Hematopoietic multipotent progenitor cell treated with erythropoietin and hydrocortisone succinate and interleukin-3 and kit ligand, for 4 days (in vitro differentiated cells): ENCODE results near the gene DCPS.
"Not testable (repeated sequence)": the region's sequence is repeated elsewhere in the genome, so short reads cannot be mapped to it uniquely, and the experiment has no call there.

Experiments
- DNase-seq: peaks from one replicate; pipeline ENCODE4 v3.0.0-alpha.2; 2015

The DCPS gene

DNA sequence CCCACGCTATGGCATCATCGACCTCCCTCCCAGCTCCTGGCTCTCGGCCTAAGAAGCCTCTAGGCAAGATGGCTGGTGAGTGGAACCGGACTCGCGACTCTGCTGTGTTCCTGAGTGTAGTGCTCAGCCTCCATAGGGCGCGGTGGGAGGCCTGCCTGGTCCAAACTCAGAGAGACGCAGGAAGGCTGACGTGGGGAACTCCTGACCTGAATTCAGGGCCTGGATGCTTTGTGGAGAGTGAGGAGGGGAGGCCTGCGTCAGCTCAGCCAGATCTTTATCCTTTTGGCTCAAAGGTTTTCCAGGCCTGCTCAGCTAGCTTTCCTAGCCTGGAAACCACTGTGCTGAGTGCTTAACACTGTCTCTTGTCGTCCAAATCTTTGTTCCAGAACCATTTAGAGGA lies 13.0 kb upstream of the DCPS start:
- DNase-seq, result no peak

DNA sequence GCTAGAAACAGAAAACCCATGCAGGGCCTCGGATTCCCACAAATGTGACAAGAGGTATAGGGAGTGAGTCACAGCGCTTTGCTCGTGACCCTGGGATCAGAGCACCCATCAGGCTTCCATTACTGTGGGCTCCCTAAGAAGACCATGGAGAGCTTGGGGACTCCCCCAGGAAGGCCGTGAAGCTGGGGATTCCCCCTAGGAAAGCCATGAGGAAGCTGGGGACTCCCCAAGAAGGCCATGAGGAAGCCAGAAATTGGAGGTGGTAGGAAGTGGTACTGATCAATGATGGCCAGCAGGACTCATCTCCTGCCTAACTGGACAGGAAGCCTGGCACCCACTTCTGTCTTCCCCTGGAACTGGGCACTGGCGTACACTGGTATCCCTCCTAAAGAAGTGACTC lies 10.1 kb upstream of the DCPS start:
- no peak for DNase-seq

DNA sequence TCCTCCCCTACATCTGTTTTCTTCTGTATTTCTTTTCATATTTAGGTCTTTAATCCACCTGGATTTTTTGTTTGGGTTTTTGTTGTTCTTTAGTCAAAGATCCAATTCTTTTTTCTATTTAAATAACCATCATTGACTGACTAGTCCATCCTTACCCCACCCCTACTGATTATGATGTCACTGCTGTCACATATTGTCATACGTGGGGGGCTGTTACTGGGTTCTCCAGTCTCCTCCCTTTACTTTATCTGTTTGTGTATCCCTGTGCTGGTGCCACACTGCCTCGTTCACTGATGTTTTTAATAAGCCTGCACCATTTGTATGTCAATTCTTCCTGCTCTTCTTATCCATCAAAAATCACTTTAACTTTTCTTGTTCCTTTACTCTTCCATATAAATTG lies 6.9 kb upstream of the DCPS start:
- no peak for DNase-seq

DNA sequence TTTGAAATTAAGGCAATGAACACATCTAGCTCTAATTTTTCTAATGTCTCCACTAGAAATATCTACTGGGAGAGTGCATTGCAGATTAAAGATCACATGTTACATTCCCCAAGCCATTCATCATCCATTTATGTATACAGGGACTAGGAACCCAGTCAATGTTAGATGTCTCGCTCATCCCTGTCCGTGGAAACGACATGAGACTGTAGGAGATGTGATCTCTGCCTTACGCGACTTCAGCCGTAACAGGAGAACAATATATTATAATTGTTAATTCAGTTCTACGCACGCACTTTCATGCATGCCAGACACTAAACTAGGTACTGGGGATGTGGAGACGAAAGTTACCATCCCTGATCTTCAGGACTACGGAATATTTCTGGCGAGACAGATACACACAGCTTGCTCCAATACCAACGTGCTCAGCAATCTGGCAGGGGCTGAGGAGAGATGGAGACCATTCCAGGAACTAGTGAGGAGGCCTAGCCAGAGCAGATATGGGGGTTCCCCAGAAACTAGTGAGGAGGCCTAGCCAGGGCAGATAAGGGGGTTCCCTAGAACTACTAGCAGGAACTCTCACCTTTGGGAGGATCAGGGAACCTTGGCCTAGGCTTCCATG lies 706 bp downstream of the DCPS start:
- peak; percentile 25 for DNase-seq

DNA sequence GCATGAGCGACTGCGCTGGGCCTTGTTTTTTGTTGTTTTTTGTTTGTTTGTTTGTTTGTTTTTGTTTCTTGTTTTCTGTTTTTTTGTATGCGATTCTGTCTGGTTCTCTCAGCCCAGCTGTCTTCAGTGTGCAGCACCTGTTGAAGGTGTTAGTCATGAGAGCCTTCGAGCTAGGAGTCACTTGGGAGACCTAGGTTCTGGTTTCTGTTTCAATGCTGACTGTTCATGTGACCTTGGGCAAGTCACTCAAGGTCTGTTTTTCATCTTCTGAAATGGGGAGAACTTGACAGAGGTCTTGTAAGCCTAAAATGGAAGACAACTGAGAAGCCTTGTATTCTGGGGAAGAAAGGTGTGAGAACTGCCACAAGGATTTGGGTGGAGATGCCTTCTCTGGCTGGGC lies 1.8 kb downstream of the DCPS start:
- DNase-seq, result no peak

DNA sequence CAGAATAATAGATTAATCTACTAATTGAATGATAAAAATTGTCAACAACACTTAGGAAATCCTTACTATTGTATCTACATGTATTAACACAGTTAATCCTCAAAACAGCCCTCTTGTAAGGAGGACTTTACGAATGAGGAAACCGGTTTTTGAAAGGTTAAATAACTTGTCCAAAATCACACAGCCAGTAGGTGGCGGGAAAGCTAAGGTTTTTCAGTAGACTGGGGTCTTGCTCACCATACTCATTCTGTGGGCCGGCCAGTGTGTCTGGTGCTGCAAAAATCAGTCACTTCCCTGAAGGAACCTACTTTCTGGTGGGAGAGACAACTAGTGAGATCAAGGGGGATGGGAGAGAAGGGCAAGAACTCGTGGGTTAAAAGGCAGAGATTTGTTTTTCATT lies 3.8 kb downstream of the DCPS start:
- DNase-seq, result peak; percentile 90

DNA sequence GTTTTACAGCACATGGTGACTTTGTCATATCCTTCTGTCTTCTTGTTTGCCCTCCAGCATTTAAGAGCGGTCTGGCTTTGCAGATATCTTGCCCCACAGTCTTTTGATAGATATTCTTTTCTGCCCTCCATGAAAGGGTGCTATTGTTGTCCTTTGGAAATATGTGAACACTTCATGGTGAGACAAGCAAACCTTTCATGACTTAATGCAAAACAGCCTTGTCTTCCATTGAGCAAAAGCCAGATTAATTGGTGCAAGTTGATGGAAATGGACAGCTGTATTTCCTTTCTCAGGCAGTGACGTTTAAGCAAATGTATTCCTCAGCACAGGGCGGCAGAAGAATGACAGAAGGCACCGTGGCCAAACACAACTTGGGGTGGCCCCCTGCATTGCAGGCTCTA lies 4.4 kb downstream of the DCPS start:
- no peak for DNase-seq

DNA sequence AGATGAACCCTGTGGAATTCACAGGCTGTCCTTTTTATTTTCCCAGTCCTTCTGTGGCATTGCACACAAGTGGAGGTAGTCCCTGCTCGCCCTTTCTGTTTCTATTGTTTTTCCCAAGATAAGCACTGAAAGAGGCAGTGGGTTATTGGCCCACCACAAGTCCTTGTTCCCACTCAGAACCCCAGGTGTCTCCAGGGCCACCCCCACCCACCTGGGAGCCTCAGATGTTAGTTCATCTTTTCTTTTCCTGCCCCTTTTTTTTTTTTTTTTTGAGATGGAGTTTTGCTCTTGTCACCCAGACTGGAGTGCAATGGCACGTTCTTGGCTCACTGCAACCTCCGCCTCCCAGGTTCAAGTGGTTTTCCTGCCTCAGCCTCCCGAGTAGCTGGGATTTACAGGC lies 4.9 kb downstream of the DCPS start:
- not testable (repeated sequence) for DNase-seq

DNA sequence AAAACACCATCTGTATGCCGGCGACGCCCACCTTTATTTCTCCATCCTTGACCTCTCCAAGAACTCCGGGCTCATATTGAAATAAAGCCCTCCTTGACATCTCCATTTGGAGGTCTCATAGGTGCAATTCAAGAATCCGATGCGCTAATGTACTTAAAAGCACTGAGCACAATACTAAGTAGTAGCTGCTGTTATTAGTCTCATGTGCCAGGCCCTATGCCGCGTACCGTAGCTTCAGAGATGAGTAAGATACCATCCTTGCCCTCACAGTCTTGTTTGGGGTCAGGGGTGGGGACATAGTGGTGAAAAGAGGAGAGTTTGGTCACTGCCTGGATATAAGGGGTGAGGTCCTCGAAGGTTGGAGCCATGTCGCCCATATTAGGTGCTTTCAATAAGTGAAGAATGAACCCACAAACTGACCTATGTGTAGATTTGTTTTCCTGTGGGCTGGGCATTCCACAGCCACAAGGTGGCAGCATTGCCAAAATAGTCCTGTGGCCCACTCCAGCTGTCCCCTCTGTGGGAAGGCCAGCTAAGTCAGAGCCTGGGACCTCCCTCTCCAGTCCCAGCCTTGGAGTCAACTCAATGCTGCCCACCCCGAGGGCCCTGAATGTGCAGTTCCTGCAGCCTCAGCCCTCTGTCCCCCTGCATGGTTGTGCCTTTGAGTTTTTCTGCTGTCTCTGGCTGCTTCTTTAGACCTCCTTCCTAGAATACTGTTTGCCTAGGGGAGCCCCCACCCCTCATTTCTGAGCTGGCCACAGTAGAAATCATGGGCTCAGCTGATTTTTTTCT lies 6.5 kb downstream of the DCPS start:
- peak; percentile 90 for DNase-seq

DNA sequence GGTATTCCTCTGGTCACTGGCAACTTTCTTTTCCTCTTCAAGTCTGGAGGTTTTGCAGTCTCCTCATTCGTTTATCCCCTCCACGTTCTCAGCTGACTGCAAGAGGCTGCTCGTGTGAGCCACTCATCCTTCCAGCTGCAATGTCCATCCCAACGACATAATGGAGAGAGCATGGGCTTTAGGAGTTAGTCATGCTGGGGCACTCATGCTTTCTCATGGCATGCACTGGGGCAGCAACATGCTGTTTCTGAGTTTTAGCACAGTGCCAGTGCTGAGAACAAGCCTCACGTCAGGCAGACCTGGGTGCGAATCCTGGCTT lies 7.1 kb downstream of the DCPS start:
- no peak for DNase-seq

DNA sequence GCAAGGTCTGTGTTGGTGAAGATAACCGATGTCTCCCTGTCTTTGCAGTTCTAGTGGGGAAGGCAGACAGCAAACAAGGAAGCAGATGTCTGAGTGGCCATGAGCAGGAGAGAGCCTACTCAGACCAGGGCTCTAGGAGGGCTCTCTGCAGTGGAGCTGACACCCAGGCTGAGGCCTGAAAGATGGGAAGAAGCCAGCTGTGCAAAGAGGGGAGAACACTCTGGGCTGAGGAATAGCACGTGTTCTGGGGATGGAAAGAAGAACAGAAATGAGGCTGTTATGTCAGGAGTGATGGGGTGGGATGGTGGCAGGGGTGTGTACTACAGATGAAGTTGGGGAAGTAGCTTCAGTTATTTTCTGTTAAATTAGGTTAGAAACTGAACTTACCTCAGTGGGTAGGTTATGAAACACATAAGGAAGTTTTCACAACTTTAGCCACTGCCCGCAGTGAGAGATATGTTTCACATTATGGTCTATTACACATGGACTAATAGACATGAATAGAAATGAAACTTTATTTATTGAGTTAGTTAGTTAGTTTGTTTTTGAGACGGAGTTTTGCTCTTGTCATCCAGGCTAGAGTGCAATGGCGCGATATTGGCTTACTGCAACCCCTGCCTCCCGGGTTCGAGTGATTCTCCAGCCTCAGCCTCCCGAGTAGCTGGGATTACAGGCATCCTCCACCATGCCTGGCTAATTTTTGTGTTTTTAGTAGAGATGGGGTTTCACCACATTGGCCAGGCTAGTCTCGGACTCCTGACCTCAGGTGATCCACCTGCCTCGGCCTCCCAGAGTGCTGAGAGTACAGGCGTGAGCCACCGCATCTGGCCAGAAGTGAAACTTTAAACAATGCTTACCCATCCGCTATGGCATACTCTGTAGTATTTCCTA lies 7.8 kb downstream of the DCPS start:
- peak; percentile 86 for DNase-seq

DNA sequence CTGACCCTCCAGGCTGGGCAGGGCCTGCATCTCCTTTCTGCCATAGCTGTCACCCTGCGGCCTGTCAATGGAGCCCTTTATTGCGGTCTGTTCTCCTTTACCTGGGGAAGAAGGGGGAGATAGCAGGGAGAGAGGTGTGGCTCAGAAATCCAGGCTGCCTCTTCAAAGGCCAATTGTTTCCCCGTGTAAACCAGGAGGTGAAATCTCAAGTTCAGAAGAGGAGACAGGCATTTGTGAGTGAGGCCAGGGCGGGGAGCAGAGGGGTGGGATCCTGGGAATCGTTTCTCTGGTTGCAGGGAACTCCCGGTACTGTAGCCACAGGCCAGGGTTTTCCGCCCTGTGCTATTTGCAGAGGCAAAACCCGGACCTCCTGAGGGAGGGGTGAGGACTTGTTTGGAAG lies 9.1 kb downstream of the DCPS start:
- no peak for DNase-seq

DNA sequence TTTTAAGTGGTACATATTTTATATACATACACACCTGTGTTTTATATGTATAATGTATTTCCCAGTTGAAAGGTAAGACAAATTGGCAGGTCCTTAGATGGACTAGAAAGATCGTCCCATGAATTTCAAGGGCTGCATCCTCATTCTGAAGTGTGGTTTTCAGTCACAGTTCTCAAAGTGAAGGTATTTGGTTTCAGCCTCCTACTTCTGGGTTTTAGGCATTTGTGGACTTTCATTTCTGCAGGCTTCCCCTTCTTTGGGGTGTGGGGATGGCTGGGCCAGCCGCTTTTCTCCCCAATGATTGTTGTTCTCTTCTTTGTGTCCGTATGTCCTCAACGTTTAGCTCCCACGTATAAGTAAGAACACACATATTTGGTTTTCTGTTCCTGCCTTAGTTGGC lies 10.0 kb downstream of the DCPS start:
- no peak for DNase-seq

DNA sequence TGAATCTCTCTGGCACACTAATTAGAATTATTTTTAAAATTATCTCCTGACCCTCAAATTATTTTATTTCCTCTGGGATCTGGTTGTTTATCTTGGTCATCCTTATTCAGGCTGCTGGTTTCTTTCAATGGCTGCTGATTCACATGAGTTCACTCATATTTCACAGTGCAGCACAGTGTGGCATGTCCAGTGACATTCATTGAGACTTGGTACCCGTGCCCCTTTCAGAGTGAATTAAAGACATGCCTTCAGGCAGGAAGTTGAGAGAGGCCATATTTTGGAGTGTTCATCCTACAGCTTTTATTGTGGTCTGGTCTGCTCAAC lies 13.5 kb downstream of the DCPS start:
- DNase-seq, result no peak

DNA sequence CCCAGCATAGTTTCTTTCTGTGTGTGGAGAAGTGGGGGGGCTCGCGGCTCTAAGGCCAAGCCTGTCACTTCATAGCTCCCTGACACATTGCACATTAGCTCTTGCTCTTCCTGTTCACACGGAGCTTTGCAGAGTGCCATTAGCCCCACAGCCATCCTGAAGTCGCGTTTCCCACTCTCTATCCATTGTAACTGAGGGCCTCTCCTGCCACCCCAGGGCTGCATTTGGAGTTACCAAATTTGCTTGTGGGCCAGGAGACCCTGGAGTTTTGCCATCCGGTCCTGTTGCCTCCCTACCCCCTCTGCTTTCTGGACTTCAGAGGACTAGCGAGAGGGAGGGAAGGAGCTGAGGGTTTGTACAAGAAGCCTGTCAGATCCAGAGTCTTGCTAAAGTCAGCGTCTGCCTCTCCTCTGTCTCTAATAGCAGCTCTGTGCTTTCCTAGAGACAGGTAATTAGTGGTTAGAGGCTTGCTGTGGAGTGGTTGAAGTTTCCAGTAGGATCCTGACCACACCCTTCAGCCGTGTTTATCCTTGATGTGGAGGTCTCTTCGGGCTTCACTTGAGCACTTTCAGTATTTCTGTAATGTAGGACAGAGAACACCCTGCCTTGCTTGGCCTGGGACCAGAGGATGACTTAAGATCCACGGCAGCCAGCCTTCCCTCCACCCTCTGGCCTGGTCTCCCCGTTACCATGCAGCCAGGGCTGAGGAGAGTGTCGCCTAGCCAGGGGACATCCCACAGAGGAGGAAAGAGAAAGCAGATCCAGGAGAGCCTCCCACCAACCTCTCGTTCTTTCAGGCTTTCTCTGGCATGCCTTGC lies 14.1 kb downstream of the DCPS start:
- peak; percentile 67 for DNase-seq

DNA sequence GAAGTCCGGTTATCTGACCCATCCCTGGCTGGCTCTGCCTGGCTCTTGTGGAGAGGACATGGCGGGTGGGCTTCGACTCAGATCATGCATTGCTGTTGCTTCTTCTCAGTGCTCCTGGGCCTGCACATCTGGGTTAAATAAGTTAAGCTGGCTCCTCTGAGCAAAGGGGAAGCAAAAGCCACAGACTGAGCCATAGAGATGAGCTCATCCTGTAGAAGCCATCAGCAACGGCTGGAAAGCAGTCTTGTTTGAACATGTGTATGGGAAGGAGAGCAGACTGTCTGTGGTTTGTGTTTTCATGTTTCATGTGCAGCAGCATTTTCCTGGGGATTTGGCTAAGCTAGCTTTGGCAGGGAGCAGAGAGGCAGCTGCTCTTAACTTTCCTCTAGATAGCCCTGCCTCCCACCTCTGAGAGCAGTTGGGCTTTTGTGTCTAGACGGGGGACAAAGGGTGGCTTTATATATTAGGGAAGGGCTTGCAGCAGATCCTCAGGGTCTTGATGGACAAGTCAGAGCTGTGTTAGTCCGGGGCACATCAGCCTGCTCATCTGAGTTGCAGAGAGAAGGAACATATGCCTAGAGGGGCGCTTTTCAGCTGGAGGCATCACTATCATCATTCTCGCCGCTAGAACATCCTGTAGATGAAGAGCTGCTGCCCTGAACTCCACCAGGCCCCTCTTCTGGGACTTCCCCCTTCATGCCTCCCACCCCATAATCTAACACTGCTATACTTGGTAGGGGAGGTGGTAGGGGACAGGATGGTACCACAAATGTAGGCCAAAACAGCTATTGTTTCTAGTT lies 14.9 kb downstream of the DCPS start:
- DNase-seq, result peak; percentile 91

DNA sequence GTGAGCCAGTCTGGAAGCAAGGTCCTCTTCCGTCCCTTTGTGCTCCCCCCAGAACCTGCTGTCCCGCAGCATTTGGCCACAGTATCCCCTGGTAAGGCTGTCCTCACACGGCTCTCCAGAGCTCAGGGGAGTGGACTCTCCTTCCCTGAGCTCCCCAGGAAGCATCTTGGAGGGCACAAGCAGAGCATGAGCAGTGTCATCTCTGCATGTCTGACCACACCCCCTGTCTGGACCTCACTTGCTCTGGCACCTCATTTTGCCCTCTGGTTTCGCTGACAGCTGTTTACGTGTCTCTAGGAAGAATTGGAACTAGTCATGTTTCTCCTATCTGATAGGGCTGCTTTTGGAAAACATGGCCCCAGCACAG lies 15.5 kb downstream of the DCPS start:
- DNase-seq, result no peak

DNA sequence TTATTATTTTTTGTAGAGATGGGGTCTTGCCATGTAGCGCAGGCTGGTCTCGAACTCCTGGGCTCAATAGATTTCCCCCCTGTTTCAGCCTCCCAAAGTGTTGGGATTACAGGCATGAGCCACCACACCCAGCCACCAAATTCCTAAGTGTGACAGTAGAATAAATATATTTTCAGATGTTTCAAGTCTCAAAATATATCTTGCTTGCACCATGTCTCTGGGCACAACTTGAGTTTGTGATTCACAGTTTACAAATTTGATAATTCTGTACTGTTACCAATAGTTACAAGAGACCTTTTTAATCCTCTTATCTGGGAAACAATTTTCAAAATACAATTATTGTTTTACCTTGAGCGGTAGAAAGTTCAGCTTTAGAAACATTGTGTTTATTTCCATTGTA lies 19.1 kb downstream of the DCPS start:
- no peak for DNase-seq

DNA sequence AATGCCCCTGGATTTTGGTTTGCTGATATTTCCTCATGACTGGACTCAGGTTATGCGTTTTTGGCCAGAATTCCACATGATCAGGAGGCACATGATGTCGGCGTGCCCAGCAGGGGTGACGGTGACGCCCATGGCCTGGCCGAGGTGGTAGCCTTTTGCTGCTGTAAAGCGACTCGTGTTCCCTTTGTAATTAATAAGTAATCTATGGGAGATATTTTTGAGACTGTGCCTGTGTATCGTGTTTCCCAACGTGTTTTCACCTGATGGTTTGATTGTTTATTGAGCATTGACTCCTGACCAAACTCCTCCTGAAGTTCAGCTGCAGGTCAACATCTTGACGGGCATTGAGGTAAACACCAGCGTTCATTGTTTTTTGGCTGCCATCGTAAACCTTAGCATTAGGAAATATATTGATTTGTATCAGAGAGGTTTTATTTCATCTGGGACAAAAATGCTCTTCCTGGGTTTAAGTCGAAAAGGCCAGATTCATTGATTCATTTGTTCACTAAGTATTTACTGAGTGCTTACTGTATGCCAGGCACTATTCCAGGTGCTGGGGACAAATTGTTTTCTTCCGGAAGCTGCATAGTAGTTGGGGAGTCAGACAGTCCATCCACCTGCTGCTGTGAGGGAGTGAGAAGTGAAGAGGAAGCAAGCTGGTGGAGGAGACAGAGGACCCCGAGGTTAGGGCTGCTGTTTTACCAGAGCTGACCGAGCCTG lies 23.6 kb downstream of the DCPS start:
- DNase-seq, result no peak

DNA sequence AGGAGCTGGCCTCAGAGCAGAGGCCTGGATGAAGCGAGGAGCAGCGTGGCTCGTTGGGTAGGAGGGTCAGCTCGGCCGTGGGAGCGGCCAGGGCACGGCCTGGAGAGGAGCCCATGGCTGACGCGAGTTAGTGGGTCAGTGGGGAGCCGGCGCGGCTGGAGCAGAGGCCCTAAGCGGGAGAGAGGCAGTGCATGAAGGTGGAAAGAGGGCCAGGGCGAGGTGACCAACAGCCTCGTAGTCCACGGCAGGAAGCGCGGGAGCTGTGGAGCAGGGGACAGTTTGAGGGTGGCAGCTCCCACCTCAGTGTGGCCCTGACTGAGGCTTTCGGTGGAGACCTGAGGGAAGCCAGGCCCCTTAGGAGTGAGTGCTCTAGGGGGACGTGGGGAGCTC lies 24.1 kb downstream of the DCPS start:
- DNase-seq, result no peak

DNA sequence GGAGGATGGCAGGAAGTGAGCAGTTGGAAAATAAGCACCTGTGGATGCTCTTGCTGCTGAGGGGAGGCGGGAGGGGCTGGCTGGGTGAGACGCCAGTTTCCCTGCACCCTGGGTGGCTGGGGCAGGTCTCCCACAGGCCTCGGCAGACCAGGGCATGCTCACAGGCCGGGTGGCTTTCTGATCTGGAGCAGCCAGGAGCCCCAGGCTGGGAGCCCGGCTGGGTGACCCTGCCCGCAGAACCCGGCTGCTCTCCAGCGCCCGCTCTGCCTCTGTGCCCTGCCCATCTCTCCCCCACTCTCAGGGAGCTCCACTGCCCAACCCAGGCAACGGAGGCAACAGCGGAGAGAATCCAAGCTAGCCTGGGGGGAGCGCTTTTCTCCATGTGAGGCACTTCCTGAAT lies 24.6 kb downstream of the DCPS start:
- no peak for DNase-seq
